ENCODE measurements around the gene MAGED2.
"Not testable (repeated sequence)": the region's sequence is repeated elsewhere in the genome, so short reads cannot be mapped to it uniquely, and the experiment has no call there.

Gene MAGED2, protein sequence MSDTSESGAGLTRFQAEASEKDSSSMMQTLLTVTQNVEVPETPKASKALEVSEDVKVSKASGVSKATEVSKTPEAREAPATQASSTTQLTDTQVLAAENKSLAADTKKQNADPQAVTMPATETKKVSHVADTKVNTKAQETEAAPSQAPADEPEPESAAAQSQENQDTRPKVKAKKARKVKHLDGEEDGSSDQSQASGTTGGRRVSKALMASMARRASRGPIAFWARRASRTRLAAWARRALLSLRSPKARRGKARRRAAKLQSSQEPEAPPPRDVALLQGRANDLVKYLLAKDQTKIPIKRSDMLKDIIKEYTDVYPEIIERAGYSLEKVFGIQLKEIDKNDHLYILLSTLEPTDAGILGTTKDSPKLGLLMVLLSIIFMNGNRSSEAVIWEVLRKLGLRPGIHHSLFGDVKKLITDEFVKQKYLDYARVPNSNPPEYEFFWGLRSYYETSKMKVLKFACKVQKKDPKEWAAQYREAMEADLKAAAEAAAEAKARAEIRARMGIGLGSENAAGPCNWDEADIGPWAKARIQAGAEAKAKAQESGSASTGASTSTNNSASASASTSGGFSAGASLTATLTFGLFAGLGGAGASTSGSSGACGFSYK

DNA sequence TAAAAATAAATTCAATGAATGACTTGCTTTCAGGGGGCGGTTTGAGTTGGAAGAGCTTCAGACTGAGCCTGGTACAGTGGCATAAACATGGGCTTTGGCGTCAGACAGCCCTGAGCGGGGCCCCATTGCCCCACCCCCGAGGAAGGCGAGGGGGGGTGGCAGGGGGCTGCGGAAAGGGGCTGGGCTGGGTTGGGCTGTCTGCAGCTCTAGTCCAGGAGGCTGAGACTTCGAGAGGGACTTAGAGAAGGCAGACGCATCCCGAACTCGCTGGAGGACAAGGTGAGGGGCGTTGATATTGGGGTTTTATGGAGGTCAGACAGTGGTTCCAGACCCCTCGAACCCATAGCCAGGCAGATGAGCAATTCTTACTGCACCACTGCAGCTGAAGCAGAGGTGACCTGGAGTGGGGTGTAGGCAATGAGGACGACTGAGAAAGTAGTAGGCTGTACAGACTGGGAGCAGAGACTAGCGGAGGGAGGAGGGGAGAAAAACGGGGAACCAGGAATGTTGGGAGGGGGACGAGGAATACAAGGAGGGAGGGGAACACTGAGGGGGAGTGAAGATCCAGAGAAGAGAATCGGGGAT, at the start of gene MAGED2:
Gene MAGED2 (plus strand): TSS at position 222 of the 585 bp plus-strand sequence. CDS start 1,587 bp downstream, outside the sequence.
- H3K4me3 ChIP-seq (replicated peaks; ENCODE audit: low read depth, low read length): peak within 1 kb of the TSS; percentile 78
- no peak for DNase-seq (ENCODE audit: extremely low read depth, insufficient read length)
- H3K27me3 ChIP-seq (replicated peaks; ENCODE audit: control insufficient read depth, insufficient read depth, low read length): no peaks in the 10 kb centered on the region
- TF ChIP-seq, protein P1, sequence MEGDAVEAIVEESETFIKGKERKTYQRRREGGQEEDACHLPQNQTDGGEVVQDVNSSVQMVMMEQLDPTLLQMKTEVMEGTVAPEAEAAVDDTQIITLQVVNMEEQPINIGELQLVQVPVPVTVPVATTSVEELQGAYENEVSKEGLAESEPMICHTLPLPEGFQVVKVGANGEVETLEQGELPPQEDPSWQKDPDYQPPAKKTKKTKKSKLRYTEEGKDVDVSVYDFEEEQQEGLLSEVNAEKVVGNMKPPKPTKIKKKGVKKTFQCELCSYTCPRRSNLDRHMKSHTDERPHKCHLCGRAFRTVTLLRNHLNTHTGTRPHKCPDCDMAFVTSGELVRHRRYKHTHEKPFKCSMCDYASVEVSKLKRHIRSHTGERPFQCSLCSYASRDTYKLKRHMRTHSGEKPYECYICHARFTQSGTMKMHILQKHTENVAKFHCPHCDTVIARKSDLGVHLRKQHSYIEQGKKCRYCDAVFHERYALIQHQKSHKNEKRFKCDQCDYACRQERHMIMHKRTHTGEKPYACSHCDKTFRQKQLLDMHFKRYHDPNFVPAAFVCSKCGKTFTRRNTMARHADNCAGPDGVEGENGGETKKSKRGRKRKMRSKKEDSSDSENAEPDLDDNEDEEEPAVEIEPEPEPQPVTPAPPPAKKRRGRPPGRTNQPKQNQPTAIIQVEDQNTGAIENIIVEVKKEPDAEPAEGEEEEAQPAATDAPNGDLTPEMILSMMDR (IDR thresholded peaks at IDR 0.05; ENCODE audit: insufficient read depth, low read length, poor library complexity, severe bottlenecking): no peak
- H3K36me3 ChIP-seq (ENCODE audit: control insufficient read depth, insufficient read depth, low read length): peaks cover 1% of the 10 kb centered on the region; the same call in 1 of the 2 replicates

DNA sequence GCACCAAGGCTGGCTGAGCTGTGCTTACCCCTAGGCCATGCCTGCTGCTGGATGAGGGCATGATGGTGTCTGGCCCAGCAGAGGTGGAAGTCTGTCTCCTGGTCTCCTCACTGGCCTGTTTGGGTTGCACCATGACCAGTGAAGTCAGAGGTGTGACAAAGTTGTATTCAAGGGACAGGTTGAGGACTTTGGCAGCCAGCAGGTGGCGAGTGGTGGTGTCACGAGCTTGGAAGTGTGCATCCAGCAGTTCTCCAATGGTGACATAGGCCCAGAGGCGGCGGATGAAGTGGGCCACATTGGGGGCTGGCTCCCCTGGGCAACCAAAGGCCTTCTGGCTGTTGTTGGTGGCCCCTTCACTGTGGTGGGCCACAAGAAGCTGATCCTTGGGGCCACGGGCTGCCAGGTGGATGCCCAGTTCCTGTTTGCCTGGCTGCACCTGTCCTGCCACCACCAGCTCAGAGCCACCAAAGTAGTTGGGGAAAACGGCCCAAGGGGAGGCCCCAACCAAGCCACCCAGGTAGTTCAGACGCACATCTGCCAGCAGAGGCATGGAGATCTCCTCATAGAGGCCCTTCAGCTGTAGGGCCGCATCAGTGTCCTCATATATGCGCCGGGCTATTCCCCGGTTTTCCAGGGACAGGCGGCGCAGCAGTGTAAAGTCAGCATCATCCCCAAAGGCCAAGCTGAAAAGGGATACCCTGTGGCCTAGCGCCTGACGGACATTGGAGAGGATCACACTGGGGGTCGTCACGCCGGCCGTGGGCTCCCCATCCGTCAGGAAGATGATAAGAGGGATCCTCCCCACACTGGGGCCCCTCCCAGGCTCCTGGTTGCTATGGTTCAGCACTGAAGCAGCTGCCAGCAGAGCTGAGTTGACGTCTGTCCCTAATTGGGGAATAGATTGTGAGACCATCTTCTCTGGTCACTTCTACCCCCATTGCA, 49.2 kb upstream of the MAGED2 start:
- no peak overlapping the region for H3K4me3 ChIP-seq (replicated peaks; ENCODE audit: low read depth, low read length)
- no peak for DNase-seq (ENCODE audit: extremely low read depth, insufficient read length)
- H3K27me3 ChIP-seq (replicated peaks; ENCODE audit: control insufficient read depth, insufficient read depth, low read length): no peaks in the 10 kb centered on the region
- TF ChIP-seq, protein P1 (IDR thresholded peaks at IDR 0.05; ENCODE audit: insufficient read depth, low read length, poor library complexity, severe bottlenecking): no peak
- no peaks in the 10 kb centered on the region for H3K36me3 ChIP-seq (ENCODE audit: control insufficient read depth, insufficient read depth, low read length)

DNA sequence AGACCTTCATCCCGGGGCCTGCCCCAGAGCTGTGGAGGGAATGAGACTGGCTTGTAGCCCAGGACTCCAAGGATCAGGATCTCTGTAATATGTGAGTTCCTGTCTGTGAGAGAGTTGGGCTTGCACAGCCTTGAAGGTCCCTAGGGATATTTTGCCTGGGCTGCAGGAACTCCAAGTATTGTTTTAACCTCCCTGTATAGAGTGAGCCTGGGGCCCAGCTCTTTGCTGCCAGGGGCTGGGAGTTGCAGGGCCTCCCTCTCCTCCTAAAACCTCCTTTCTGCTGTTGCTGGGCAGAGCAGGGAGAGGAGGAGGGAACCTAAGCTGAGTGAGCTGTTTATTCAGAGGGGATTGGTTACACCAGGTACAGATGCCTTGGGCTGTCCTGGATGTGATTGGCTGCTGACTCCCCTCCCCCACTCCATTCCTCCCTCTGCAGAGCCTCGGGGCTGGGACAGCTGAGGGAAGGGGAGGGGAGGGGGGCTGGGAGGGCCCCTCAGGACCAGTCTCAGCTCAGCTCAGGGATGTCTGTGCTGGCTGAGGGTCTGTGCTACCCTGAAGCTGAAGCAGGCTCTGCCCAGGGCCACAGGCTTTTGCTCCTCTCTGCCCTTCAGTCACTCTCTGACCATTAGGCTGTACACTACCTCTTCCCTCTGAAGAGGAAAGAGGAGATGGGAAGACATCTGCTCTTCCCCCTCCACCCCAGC, 33.0 kb upstream of the MAGED2 start:
- H3K27me3 ChIP-seq (replicated peaks; ENCODE audit: control insufficient read depth, insufficient read depth, low read length); DNase-seq (ENCODE audit: extremely low read depth, insufficient read length); H3K4me3 ChIP-seq (replicated peaks; ENCODE audit: low read depth, low read length); H3K36me3 ChIP-seq (ENCODE audit: control insufficient read depth, insufficient read depth, low read length): not testable (repeated sequence)

DNA sequence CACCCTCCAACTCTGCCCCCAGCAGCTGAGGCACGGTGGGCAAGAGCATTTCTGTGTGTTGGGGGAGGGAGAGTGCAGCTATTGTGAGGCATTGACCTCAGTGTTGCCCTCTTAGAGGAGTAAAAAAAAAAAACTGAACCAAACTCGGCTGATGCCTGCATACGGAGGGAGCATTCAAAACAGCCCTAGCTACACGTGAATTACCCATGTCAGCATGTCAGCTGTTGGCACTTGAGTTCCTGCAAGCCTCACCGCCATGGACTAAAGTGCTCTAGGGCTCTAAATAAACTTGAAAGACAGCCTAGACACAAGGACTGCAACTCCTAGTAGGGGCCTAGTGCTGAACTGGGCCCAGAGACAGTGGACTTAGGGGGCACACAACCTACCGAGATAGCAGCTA, 31.5 kb upstream of the MAGED2 start:
- no peaks in the 10 kb centered on the region for H3K36me3 ChIP-seq (ENCODE audit: control insufficient read depth, insufficient read depth, low read length)
- H3K4me3 ChIP-seq (replicated peaks; ENCODE audit: low read depth, low read length): no peak overlapping the region
- DNase-seq (ENCODE audit: extremely low read depth, insufficient read length): no peak
- TF ChIP-seq, protein P1 (IDR thresholded peaks at IDR 0.05; ENCODE audit: insufficient read depth, low read length, poor library complexity, severe bottlenecking): no peak
- no peaks in the 10 kb centered on the region for H3K27me3 ChIP-seq (replicated peaks; ENCODE audit: control insufficient read depth, insufficient read depth, low read length)

DNA sequence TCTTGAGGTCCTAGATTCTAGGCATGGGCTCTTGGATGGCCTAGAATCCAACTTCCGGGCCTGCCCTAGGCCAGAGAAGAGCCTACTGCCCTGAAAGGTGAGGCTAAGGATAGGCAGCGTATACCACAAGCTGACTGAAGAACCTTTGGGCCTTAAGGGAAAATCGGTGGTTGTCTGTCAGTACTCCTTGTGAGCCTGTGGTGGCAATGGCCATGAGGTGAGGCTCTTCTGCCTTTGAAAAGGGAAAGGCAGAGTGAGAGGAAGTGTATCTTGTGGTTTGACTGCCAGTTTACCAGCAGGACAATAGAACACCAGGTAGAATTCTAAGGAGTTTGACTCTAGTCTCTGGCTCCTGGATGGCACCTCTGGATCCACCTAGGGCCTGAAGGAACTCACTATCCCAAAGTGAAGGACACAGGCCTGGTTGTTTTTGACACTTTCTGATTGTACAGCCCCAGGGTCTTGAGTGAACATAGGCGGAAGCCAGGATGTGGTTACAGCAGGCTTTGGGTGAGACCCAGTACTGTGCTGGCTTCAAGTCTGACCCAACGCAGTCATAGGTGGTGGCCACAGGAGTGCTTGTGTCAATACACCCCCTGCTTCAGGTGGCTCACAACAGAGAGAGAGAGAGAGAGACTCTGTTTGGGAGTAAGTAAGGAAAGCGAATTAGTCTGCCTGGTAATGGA, 30.4 kb upstream of the MAGED2 start:
- Histone ChIP-seq H3K36me3 (ENCODE audit: control insufficient read depth, insufficient read depth, low read length) (no peaks in the 10 kb centered on the region), H3K27me3 (replicated peaks; ENCODE audit: control insufficient read depth, insufficient read depth, low read length) (no peaks in the 10 kb centered on the region), H3K4me3 (replicated peaks; ENCODE audit: low read depth, low read length) (no peak overlapping the region)
- no peak for DNase-seq (ENCODE audit: extremely low read depth, insufficient read length)
- TF ChIP-seq, protein P1 (IDR thresholded peaks at IDR 0.05; ENCODE audit: insufficient read depth, low read length, poor library complexity, severe bottlenecking): no peak
